HG03097 (cell line): ENCODE results near the gene SNX21.
"Not testable (repeated sequence)": the region's sequence is repeated elsewhere in the genome, so short reads cannot be mapped to it uniquely, and the experiment has no call there.

ENCODE experiments used
- ATAC-seq: cut with Tn5 transposase; IDR thresholded peaks from one replicate; pipeline ENCODE4 v1.9.1; 2021; ENCODE audit not compliant: unreplicated experiment, low FRiP score

The SNX21 gene

GRCh38 chr20:45822857-45823256 is 10.7 kb upstream of the SNX21 start:
- no peak for ATAC-seq

DNA sequence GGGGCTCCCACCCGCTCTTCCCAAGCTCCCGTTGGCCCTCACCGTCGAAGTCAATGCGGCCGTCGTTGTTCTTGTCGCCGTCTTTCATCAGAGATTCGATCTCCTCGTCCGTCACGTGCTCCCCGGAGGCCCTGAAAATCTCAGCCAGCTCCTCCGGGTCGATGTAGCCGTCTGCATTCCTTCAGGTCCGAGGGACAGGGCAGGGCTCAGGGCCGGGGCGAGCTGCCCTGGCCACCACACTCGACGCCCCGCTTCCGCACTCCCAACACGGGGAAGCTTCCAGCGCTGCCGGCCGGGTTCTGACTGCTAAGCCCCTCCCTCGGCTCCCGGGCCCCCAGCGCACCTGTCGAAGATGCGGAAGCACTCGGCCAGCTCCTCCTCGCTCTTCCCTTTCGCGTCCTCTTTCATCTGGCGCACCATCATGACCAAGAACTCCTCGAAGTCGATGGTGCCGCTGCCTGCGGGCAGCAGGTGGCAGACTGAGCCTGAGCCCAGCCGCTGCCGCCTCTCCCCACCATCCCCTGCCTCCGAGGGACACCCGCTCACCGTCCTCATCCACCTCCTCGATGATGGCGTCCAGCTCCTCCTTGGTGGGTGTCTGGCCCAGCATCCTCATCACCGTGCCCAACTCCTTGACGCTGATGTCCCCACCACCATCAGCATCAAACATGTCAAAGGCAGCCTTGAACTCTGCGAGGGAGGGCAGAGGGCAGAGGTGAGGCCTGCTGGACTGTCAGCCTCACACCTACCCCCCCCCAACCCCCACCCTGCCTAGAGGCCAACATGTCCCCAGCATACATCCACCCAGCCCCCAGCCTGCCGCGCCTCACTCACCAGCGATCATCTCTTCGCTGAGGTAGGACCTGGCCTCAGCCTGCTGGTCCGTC is 9.4 kb upstream of the SNX21 start:
- no peak for ATAC-seq

- no peak for ATAC-seq
These were observed 7.1 kb upstream of the SNX21 start for GRCh38 chr20:45826381-45827019.

DNA sequence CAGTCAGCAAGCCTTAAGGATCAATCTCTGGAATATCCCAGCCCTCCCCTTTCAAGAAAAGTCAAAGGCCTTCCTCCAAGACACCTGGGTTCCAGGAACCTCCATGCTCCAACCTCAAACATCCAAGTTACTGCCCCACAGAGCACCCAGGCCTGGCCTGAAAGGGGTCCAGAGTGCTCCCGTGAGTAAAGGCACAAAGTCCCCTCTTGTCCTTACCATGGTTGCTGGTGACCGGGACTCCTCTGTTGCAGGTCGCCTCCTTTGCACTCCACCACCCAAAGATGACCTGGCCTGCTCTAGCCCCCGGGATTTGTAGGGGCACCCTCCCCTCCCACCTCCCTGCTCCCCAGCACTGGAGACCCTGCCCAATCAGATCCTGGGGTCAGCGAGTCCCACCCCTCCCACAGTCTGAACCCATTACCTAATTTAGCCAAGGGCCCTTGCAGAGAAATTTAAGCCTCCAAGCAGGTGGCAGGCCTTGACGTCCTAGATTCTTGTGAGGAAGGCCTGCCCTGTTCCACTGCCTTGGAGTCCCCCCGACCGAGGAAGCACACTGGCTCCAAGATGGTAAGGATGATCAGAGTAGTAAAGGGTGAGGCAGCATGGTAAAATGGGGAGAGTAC is 6.5 kb upstream of the SNX21 start, which contains the start of gene TNNC2:
TSS of gene TNNC2 (minus strand) at position 283 of the 623 bp plus-strand sequence. CDS start at position 219, 64 bp downstream.
- ATAC-seq, result no peak

- no peak for ATAC-seq
These were observed 5.9 kb upstream of the SNX21 start for GRCh38 chr20:45827712-45828111.

- no peak for ATAC-seq
These were observed 5.0 kb upstream of the SNX21 start for GRCh38 chr20:45828589-45828988.

- ATAC-seq, result not testable (repeated sequence)
These were observed 3.9 kb upstream of the SNX21 start for GRCh38 chr20:45829673-45830106.

DNA sequence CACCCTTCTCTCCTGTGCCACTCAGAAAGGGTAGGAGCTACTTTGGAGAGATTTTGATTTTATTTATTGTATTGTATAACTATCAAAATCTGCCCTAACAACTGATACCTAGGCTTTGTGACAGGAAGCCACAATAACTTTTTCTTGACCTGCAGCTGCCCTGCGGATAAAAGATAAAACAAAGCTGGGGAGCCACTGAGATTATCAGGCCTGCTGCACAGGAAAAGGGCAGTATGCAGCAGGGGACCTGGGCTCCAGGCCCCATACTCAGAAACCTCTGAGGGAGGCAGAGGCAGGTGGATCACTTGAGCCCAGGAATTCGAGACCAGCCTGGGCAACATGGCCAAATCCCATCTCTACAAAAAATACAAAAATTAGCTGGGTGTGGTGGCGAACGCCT is 980 bp upstream of the SNX21 start:
- ATAC-seq, result no peak

DNA sequence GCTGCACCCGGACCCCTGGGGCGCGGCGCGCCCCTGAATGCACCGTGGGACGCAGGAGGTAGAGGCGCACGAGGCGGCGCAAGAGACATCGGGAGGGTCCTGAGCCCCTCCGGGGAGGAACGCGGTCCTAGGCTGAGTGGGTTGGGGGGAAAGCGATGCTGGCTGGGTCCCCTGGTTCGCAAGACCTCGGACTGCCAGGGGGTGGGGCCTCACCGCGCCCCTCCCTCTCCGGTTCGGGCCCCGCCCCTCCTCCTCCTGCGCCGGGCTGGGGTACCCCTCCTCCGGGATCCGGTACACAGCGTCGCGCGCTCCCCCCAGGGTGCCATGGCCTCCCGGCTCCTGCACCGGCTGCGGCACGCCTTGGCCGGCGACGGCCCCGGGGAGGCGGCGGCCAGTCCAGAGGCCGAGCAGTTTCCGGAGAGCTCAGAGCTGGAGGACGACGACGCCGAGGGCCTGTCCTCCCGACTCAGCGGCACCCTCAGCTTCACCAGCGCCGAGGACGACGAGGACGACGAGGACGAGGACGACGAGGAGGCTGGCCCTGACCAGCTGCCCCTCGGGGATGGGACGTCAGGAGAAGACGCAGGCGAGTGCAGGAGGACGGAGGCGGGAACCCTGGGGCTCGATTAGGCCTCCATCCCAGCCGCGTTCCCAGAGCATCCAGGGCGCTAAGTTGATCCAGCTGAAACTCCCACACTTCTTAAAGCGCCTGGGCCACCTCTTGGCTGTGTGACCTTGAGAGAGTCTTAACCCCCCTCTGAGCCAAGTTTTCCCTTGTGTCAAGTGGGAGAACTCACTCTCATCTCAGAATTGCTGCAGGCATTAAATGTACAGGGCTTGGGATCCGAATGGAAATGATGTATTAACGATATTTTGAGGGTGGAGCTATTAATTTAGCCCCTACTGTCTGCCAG is 541 bp downstream of the SNX21 start:
- ATAC-seq, result no peak

DNA sequence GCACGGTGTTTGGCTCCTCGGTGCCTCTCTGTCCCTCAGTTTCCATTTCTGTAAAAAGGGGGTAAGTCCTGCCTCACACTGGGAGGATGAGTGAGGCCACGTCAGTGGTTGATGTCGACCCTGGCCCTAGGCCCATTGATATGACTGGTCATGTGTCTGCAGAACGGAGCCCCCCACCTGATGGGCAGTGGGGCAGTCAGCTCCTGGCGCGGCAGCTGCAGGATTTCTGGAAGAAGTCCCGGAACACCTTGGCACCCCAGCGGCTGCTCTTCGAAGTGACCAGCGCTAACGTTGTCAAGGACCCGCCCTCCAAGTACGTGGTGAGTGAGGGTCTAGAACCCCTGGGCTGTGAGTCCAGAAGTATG is 1.2 kb downstream of the SNX21 start:
- no peak for ATAC-seq

DNA sequence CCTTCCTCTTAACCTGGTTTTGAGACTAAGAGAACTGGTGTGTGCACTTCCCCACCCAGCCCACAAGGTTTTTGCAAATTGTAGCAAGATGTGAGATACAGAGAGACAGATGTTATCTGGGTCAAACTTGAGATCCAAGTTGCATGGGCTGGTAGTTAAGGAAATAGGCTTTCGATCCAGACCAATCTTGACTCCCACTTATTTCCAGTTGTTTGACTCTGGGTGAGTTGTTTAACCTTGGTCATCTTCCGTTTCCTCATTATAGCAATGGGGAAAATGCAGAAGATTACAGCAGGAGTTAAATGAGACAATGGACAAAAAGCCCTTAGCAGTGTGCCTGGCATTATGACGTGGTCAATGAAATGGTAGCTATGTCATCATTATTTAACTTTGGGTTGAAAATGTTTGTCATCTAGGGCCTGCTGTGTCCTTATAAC is 1.7 kb downstream of the SNX21 start:
- no peak for ATAC-seq

DNA sequence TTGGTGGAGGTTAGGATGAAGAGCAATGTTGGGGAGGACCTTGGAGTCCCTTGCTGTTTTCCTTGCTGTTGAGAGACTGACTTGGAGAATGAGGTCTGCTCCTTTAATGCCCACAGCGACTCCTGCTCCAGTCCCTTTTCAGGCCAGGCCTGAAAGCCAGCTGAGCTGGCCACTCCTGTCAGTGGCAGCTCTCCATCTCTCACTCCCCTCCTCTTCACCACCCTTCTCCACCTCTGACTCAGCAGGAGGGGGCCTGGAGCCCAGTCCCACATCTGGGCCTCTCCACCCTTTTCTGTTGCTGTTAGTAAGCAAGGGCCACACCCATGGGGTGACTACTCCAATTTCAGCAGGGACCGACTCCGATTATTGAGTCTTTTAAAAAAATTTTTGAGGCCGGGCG is 2.2 kb downstream of the SNX21 start:
- no peak for ATAC-seq

DNA sequence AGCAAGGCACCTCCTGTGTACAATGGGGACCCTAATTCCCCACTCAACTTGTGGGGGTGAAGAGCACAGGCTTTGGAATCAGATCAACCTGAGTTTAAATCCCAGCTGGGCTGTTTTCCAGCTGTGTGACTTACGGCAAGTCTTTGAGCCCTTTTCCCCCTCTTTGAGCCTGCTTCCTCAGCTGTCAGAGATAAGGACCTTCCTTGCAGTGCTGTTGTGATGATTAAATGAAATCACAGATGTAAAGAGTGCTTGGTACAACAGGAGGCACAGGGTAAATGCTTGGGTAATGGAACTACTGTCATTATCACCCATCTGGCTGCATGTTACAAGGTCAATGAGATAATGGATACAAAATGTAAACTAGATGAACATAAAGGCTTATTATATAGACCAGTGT is 3.2 kb downstream of the SNX21 start:
- ATAC-seq, result no peak

- ATAC-seq, result no peak
These were observed 7.2 kb downstream of the SNX21 start for GRCh38 chr20:45840700-45841198.

- ATAC-seq, result no peak
These were observed 8.0 kb downstream of the SNX21 start for GRCh38 chr20:45841407-45842129.

- ATAC-seq, result no peak
These were observed 8.7 kb downstream of the SNX21 start for GRCh38 chr20:45842169-45842812.

- no peak for ATAC-seq
These were observed 9.9 kb downstream of the SNX21 start for GRCh38 chr20:45843506-45843905.

DNA sequence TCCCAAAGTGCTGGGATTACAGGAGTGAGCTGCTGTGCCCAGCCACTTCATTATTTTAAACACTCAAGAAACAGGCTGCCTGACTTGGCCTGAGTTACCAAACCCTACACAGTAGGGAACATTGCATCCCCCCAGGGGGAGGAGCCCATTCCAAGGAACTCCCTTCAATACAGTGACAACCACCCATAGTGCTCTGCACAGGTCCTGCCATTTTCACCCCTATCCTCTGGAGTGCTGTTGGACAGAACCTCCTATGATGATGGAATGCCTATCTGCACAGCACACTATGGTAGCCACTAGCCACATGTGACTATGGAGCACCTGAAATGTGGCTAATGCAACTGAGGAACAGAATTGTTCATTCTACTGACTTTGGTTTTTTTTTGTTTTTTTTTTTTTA is 11.9 kb downstream of the SNX21 start:
- ATAC-seq, result no peak

DNA sequence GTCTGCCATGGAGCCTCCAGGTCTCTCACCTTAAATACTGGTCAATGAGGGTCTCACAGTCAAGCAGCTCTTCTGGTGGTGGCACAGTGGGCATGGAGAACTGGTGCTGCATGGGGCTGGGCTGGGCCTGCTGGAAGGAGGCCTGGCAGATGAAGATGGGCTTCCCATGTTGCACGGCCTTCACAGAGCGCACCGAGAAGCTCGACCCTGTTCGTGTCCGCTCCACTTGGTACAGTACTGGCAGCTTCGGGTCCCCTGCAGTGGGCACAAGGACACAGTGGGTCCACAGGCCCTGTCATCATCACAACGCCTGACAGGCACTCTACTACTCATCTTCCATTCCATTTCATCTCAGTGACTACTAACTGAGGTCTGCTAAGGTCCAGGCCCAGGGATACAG is 14.8 kb downstream of the SNX21 start:
- ATAC-seq, result no peak
